Measurements from ENCODE around the gene SSU72. TPM values are rescaled to one million over a fixed set of nuclear protein-coding genes. Genes with fewer than 3 reads are reported as not detected.
"Not testable (repeated sequence)": the region's sequence is repeated elsewhere in the genome, so short reads cannot be mapped to it uniquely, and the experiment has no call there.

Gene SSU72
- total RNA-seq, 1 experiment from 2014 or later = 96.2 TPM

DNA sequence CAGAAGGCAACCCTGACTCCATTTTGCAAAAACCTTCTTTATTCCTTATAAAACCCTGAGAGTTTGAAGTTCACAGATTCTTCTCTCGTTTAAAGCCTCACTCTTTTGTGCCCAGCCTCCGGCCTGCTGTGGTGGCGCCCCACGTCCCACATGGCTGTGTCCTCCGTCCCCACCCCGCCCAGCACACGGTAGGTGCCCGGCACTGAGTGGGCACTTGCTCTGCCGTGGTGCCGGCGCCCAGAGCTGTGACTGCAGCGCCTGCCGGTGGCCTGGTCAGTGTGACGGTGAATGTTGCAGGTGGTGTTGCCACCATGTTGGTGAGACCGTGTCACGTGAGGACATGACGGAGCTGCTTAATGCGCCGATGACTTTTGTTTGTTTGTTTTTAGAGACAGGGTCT, 53.3 kb downstream of the SSU72 start:
- TF ChIP-seq, protein P1, sequence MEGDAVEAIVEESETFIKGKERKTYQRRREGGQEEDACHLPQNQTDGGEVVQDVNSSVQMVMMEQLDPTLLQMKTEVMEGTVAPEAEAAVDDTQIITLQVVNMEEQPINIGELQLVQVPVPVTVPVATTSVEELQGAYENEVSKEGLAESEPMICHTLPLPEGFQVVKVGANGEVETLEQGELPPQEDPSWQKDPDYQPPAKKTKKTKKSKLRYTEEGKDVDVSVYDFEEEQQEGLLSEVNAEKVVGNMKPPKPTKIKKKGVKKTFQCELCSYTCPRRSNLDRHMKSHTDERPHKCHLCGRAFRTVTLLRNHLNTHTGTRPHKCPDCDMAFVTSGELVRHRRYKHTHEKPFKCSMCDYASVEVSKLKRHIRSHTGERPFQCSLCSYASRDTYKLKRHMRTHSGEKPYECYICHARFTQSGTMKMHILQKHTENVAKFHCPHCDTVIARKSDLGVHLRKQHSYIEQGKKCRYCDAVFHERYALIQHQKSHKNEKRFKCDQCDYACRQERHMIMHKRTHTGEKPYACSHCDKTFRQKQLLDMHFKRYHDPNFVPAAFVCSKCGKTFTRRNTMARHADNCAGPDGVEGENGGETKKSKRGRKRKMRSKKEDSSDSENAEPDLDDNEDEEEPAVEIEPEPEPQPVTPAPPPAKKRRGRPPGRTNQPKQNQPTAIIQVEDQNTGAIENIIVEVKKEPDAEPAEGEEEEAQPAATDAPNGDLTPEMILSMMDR (IDR thresholded peaks at IDR 0.05; ENCODE audit: insufficient read depth in 1 of 2, low read depth in 1 of 2, low read length in 1 of 2, severe bottlenecking in 1 of 2, unreplicated experiment in 1 of 2) = no peak
- Histone ChIP-seq H3K36me3 (ENCODE audit: control insufficient read depth, insufficient read depth, low read length) (peaks cover 2% of the 10 kb centered on the region; the same call in 1 of the 2 replicates), H3K9me3 (no peaks in the 10 kb centered on the region), H3K4me3 (ENCODE audit: low read depth, low read length) (no peak overlapping the region), H3K4me1 (no peaks in the 10 kb centered on the region), H3K27me3 (replicated peaks; ENCODE audit: control insufficient read depth, insufficient read depth, low read length) (no peaks in the 10 kb centered on the region)
- POLR2A ChIA-PET = no interaction called here
- H3K4me1 Mint-ChIP-seq (ENCODE audit: low read depth, unreplicated experiment) = no peaks in the 10 kb centered on the region
- H3K9me3 Mint-ChIP-seq (ENCODE audit: unreplicated experiment) = no peaks in the 10 kb centered on the region
- intact Hi-C loops (cut with micrococcal nuclease; ENCODE audit: unreplicated experiment) = no loop called here
- H3K27me3 Mint-ChIP-seq (ENCODE audit: insufficient read depth, unreplicated experiment) = no peaks in the 10 kb centered on the region
- CTCF ChIA-PET = no interaction called here
- H3K27ac Mint-ChIP-seq (ENCODE audit: unreplicated experiment) = no peak overlapping the region
- peaks cover 25% of the 10 kb centered on the region for H3K36me3 Mint-ChIP-seq (ENCODE audit: insufficient read depth, unreplicated experiment)
- H3K4me3 Mint-ChIP-seq (ENCODE audit: unreplicated experiment) = no peak overlapping the region
- DNase-seq = no peak
- no TSS peak for BruUV-seq (replicated peaks)

DNA sequence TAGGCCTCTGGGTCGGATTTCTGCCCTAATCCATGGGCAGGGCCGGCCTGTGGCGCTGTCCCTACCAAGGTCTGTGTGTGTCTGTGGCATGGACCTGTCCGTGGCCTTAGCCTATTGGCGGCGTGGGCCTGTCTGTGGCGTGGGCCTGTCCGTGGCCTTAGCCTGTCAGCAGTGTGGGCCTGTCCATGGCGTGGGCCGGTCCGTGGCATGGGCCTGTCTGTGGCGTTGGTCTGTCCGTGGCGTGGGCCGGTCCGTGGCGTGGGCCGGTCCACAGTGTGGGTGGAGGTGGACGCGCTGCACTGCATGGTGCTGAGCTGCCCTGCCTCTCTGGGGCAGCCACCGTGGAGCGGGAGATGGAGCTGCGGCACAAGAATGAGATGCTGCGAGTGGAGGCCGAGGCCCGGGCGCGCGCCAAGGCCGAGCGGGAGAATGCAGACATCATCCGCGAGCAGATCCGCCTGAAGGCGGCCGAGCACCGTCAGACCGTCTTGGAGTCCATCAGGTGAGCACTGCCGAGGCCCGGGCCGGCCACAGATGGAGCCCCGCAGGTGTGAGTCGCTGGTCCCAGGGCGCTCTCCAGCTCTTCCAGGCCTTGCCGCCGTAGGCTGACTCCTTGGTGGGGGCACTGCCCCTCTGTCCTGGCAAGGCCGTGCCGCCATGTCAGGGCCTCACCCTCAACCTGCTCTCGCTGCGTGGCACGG, 54.7 kb downstream of the SSU72 start:
- H3K27me3 Mint-ChIP-seq (ENCODE audit: insufficient read depth, unreplicated experiment); CTCF ChIA-PET; H3K36me3 ChIP-seq (ENCODE audit: control insufficient read depth, insufficient read depth, low read length); H3K9me3 Mint-ChIP-seq (ENCODE audit: unreplicated experiment); POLR2A ChIA-PET; DNase-seq; H3K27ac Mint-ChIP-seq (ENCODE audit: unreplicated experiment); H3K4me1 Mint-ChIP-seq (ENCODE audit: low read depth, unreplicated experiment); H3K27me3 ChIP-seq (replicated peaks; ENCODE audit: control insufficient read depth, insufficient read depth, low read length); H3K4me3 Mint-ChIP-seq (ENCODE audit: unreplicated experiment); H3K9me3 ChIP-seq; BruUV-seq (replicated peaks); H3K4me1 ChIP-seq; intact Hi-C loops (cut with micrococcal nuclease; ENCODE audit: unreplicated experiment); H3K4me3 ChIP-seq (ENCODE audit: low read depth, low read length): not testable (repeated sequence)
- H3K36me3 Mint-ChIP-seq (ENCODE audit: insufficient read depth, unreplicated experiment) = peaks cover 18% of the 10 kb centered on the region

DNA sequence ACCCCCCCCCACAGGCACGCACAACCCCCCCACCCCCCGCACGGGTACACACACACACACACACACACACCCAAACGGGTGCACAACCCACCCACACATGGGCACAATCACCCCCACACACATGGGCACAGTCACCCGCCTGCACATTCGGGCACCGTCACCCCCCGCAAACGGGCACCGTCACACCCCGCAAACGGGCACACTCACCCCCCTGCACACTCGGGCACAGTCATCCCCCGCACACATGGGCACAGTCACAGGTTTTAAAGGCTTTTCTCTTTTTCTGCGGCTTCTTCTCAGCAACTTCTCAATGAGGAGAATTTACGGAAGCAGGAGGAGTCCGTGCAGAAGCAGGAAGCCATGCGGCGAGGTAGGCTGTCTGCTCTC, 56.0 kb downstream of the SSU72 start:
- H3K27me3 ChIP-seq (replicated peaks; ENCODE audit: control insufficient read depth, insufficient read depth, low read length); H3K4me1 Mint-ChIP-seq (ENCODE audit: low read depth, unreplicated experiment); intact Hi-C loops (cut with micrococcal nuclease; ENCODE audit: unreplicated experiment); POLR2A ChIA-PET; CTCF ChIA-PET; H3K9me3 Mint-ChIP-seq (ENCODE audit: unreplicated experiment); H3K4me3 Mint-ChIP-seq (ENCODE audit: unreplicated experiment); H3K27me3 Mint-ChIP-seq (ENCODE audit: insufficient read depth, unreplicated experiment); H3K9me3 ChIP-seq; H3K4me1 ChIP-seq; DNase-seq; H3K27ac Mint-ChIP-seq (ENCODE audit: unreplicated experiment); H3K36me3 ChIP-seq (ENCODE audit: control insufficient read depth, insufficient read depth, low read length); H3K4me3 ChIP-seq (ENCODE audit: low read depth, low read length); BruUV-seq (replicated peaks): not testable (repeated sequence)
- H3K36me3 Mint-ChIP-seq (ENCODE audit: insufficient read depth, unreplicated experiment) = peaks cover 17% of the 10 kb centered on the region

DNA sequence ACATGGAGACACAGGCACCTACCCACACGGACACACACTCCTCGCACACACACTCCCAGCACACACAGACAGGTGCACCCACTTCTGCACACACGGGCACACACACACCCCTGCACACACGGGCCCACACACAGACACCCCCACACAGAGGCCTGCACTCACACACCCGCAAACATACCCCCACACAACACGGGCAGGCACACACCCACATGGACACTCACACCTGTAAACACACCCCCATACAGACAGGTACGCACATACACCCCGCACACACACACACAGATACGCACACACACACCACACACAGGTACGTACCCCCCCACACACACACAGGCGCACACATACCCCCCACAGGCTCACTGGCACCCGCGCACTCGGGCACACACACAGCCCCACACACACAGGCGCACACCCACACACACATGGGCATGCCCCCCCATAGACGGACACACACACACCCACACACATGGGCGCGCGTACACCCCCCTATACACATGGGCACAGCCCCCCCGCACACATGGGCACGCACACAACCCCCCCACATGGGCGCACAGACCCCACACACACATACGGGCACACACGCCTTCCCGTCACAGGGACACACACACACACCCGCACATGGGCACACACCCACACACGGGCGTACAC, 56.6 kb downstream of the SSU72 start:
- H3K9me3 ChIP-seq = no peaks in the 10 kb centered on the region
- H3K36me3 Mint-ChIP-seq (ENCODE audit: insufficient read depth, unreplicated experiment) = peaks cover 15% of the 10 kb centered on the region
- H3K4me3 ChIP-seq (ENCODE audit: low read depth, low read length) = no peak overlapping the region
- POLR2A ChIA-PET = no interaction called here
- peaks cover 2% of the 10 kb centered on the region; the same call in 1 of the 2 replicates for H3K36me3 ChIP-seq (ENCODE audit: control insufficient read depth, insufficient read depth, low read length)
- H3K9me3 Mint-ChIP-seq (ENCODE audit: unreplicated experiment) = no peaks in the 10 kb centered on the region
- no peaks in the 10 kb centered on the region for H3K4me1 ChIP-seq
- no peaks in the 10 kb centered on the region for H3K4me1 Mint-ChIP-seq (ENCODE audit: low read depth, unreplicated experiment)
- CTCF ChIA-PET = no interaction called here
- no peaks in the 10 kb centered on the region for H3K27me3 Mint-ChIP-seq (ENCODE audit: insufficient read depth, unreplicated experiment)
- no peak overlapping the region for H3K4me3 Mint-ChIP-seq (ENCODE audit: unreplicated experiment)
- no peak overlapping the region for H3K27ac Mint-ChIP-seq (ENCODE audit: unreplicated experiment)
- BruUV-seq (replicated peaks) = no TSS peak
- TF ChIP-seq, protein P1 (IDR thresholded peaks at IDR 0.05; ENCODE audit: insufficient read depth in 1 of 2, low read depth in 1 of 2, low read length in 1 of 2, severe bottlenecking in 1 of 2, unreplicated experiment in 1 of 2) = no peak
- intact Hi-C loops (cut with micrococcal nuclease; ENCODE audit: unreplicated experiment) = no loop called here
- no peak for DNase-seq
- H3K27me3 ChIP-seq (replicated peaks; ENCODE audit: control insufficient read depth, insufficient read depth, low read length) = no peaks in the 10 kb centered on the region

DNA sequence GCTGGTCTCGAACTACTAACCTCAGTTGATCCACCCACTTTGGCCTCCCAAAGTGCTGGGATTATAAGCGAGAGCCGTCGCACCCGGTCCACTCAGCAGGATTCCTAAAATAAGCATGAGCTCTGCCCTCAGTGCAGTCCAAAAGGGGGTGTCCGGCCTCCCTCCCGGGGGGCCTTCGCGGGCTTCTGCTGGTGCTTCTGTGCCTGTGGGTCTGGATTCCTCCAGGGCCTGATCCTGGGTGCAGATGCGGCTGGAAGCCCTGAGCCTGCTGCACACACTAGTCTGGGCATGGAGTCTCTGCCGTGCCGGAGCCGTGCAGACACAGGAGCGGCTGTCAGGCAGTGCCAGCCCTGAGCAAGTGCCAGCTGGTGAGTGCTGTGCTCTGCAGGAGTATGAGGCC, 57.7 kb downstream of the SSU72 start:
- DNase-seq; POLR2A ChIA-PET; BruUV-seq (replicated peaks); H3K27me3 ChIP-seq (replicated peaks; ENCODE audit: control insufficient read depth, insufficient read depth, low read length); H3K27me3 Mint-ChIP-seq (ENCODE audit: insufficient read depth, unreplicated experiment); H3K4me1 Mint-ChIP-seq (ENCODE audit: low read depth, unreplicated experiment); intact Hi-C loops (cut with micrococcal nuclease; ENCODE audit: unreplicated experiment); H3K4me3 Mint-ChIP-seq (ENCODE audit: unreplicated experiment); H3K9me3 Mint-ChIP-seq (ENCODE audit: unreplicated experiment); H3K9me3 ChIP-seq; H3K4me1 ChIP-seq; H3K27ac Mint-ChIP-seq (ENCODE audit: unreplicated experiment); CTCF ChIA-PET; H3K36me3 ChIP-seq (ENCODE audit: control insufficient read depth, insufficient read depth, low read length); H3K4me3 ChIP-seq (ENCODE audit: low read depth, low read length): not testable (repeated sequence)
- peaks cover 15% of the 10 kb centered on the region for H3K36me3 Mint-ChIP-seq (ENCODE audit: insufficient read depth, unreplicated experiment)

Data from Caco-2 (cell line).